ENCODE measurements around the gene EHD2.

- TF ChIP-seq CTCF (IDR thresholded peaks at IDR 0.05) (no peak), POLR2A (IDR thresholded peaks at IDR 0.05) (no peak)
Observed at GRCh38 chr19:47674548-47674947, 38.7 kb upstream of the EHD2 start.
